IMR-90 (cell line): ENCODE measurements around the gene ADD1. TPM values are rescaled to one million over a fixed set of nuclear protein-coding genes. Genes with fewer than 3 reads are reported as not detected.

Source experiments
- ATAC-seq: fragments of 200-7000 bp; cut with Tn5 transposase; 2 replicates; pipeline ENCODE4 v1.9.1; 2020; ENCODE audit warnings: low read depth, mild to moderate bottlenecking, moderate library complexity
- BruUV-seq: library from RNA; stranded (reverse); fragments of 400-500 nt; replicated peaks from 2 replicates; lab custom pipeline; 2021; lab: Mats Ljungman, UMichigan
- CTCF ChIA-PET: fragments of 300-600 bp; formaldehyde crosslinking; extraction: SDS; loops from one replicate; lab custom pipeline; 2021; ENCODE audit warnings: antibody characterized with exemption; lab: Yijun Ruan, JAX
- POLR2A ChIA-PET: fragments of 300-600 bp; sonication (Branson Sonifier 250); formaldehyde crosslinking; loops from one replicate; lab custom pipeline; 2022; ENCODE audit warnings: antibody characterized with exemption; ENCODE audit not compliant: unreplicated experiment; lab: Charles Lee
- DNase-seq: peaks from one replicate; pipeline ENCODE4 v3.0.0; 2013
- H2AFZ ChIP-seq: replicated peaks from 2 replicates; pipeline ENCODE3; 2013; ENCODE audit warnings: low read length, mild to moderate bottlenecking; ENCODE audit not compliant: poor library complexity
- H2AK5ac ChIP-seq: 2 replicates; pipeline ENCODE4 v1.6.1; 2013; ENCODE audit warnings: low read depth, low read length, inconsistent platforms
- H2AK9ac ChIP-seq: replicated peaks from 2 replicates; pipeline ENCODE3; 2013; ENCODE audit warnings: mild to moderate bottlenecking, low read depth, low read length, moderate library complexity; ENCODE audit not compliant: poor library complexity
- H2BK120ac ChIP-seq: 2 replicates; pipeline ENCODE4 v1.6.1; 2013; ENCODE audit warnings: low read depth, low read length, inconsistent platforms
- H2BK15ac ChIP-seq: 3 replicates; pipeline ENCODE4 v1.6.1; 2013; ENCODE audit warnings: low read depth, low read length, inconsistent platforms
- H2BK20ac ChIP-seq: 2 replicates; pipeline ENCODE4 v1.6.1; 2013; ENCODE audit warnings: low read depth, mild to moderate bottlenecking, inconsistent platforms, low read length, moderate library complexity
- H2BK5ac ChIP-seq: 2 replicates; pipeline ENCODE4 v1.6.1; 2013; ENCODE audit warnings: mild to moderate bottlenecking, low read depth, low read length, inconsistent platforms; ENCODE audit not compliant: poor library complexity, severe bottlenecking
- H3K14ac ChIP-seq: replicated peaks from 2 replicates; pipeline ENCODE4 v1.6.1; 2013; ENCODE audit warnings: low read depth, low read length, inconsistent platforms
- H3K18ac ChIP-seq: 2 replicates; pipeline ENCODE4 v1.6.1; 2013; ENCODE audit warnings: low read depth, low read length, control low read depth
- H3K23ac ChIP-seq: 2 replicates; pipeline ENCODE4 v1.6.1; 2013; ENCODE audit warnings: low read depth, low read length, inconsistent platforms
- H3K27ac ChIP-seq: 2 replicates; pipeline ENCODE4 v1.5.1; 2013; ENCODE audit warnings: mild to moderate bottlenecking, control low read depth, low read length; ENCODE audit not compliant: insufficient read depth
- H3K27me3 ChIP-seq: 2 replicates; pipeline ENCODE4 v1.6.1; 2013; ENCODE audit warnings: low read length; ENCODE audit not compliant: control insufficient read depth, insufficient read depth
- H3K36me3 ChIP-seq: 2 replicates; pipeline ENCODE4 v1.6.1; 2013; ENCODE audit warnings: low read length, mixed read lengths; ENCODE audit not compliant: control insufficient read depth, insufficient read depth
- H3K4ac ChIP-seq: 2 replicates; pipeline ENCODE4 v1.6.1; 2013; ENCODE audit warnings: low read depth, low read length, inconsistent platforms
- H3K4me1 ChIP-seq: 2 replicates; pipeline ENCODE4 v1.6.1; 2013; ENCODE audit warnings: low read length, mixed read lengths; ENCODE audit not compliant: control insufficient read depth, insufficient read depth
- H3K4me2 ChIP-seq: 2 replicates; pipeline ENCODE4 v1.6.1; 2013; ENCODE audit warnings: low read depth, mild to moderate bottlenecking, control low read depth, low read length, moderate library complexity
- H3K4me3 ChIP-seq: 2 replicates; pipeline ENCODE4 v1.5.1; 2013; ENCODE audit warnings: low read depth, mild to moderate bottlenecking, control low read depth, low read length, moderate library complexity; ENCODE audit not compliant: insufficient read depth
- H3K56ac ChIP-seq: 2 replicates; pipeline ENCODE4 v1.6.1; 2013; ENCODE audit warnings: low read length, inconsistent platforms; ENCODE audit not compliant: insufficient read depth; ENCODE audit errors: extremely low read depth
- H3K79me1 ChIP-seq, 2 experiments: 2 replicates each; pipeline ENCODE4 v1.6.1; 2013; ENCODE audit warnings: low read length in 2 of 2, inconsistent platforms in 1 of 2, low read depth in 1 of 2
- H3K9ac ChIP-seq: 2 replicates; pipeline ENCODE4 v1.6.1; 2013; ENCODE audit warnings: low read depth, low read length, control low read depth
- H3K9me1 ChIP-seq: 2 replicates; pipeline ENCODE4 v1.6.1; 2013; ENCODE audit warnings: low read length, inconsistent platforms; ENCODE audit not compliant: insufficient read depth
- H3K9me3 ChIP-seq: 2 replicates; pipeline ENCODE4 v1.6.1; 2013; ENCODE audit warnings: low read length; ENCODE audit not compliant: control insufficient read depth, insufficient read depth
- H4K20me1 ChIP-seq: 2 replicates; pipeline ENCODE4 v1.6.1; 2013; ENCODE audit warnings: low read length, inconsistent platforms; ENCODE audit not compliant: insufficient read depth
- H4K5ac ChIP-seq: 2 replicates; pipeline ENCODE4 v1.6.1; 2013; ENCODE audit warnings: mild to moderate bottlenecking, low read depth, low read length, control low read depth
- H4K8ac ChIP-seq, 2 experiments: 2 replicates each; pipeline ENCODE4 v1.6.1; 2013; ENCODE audit warnings: low read depth in 2 of 2, low read length in 2 of 2, control low read depth in 1 of 2, inconsistent platforms in 1 of 2
- H4K91ac ChIP-seq: 2 replicates; pipeline ENCODE4 v1.6.1; 2013; ENCODE audit warnings: low read depth, low read length, inconsistent platforms; ENCODE audit not compliant: insufficient read depth
- CEBPB ChIP-seq: IDR thresholded peaks from 2 replicates; pipeline ENCODE4 v1.6.1; 2012; ENCODE audit warnings: low read depth, low read length, improper control_type of control experiment
- CHD1 ChIP-seq: IDR thresholded peaks from 2 replicates; pipeline ENCODE4 v1.6.1; 2012; ENCODE audit warnings: low read depth, low read length, improper control_type of control experiment
- CTCF ChIP-seq: conservative IDR thresholded peaks from 2 replicates; pipeline ENCODE4 v1.5.1; 2012; ENCODE audit warnings: mild to moderate bottlenecking, low read depth, low read length, improper control_type of control experiment
- ELK1 ChIP-seq: fragments of 150-350 bp; IDR thresholded peaks from 2 replicates; pipeline ENCODE4 v1.6.1; 2016; ENCODE audit warnings: low read depth, mild to moderate bottlenecking, low read length, moderate library complexity, borderline replicate concordance
- FOS ChIP-seq: fragments of 150-350 bp; IDR thresholded peaks from 2 replicates; pipeline ENCODE4 v1.6.1; 2016; ENCODE audit warnings: low read depth, low read length
- MAZ ChIP-seq: IDR thresholded peaks from 2 replicates; pipeline ENCODE4 v1.6.1; 2012; ENCODE audit warnings: low read depth, mild to moderate bottlenecking, low read length, improper control_type of control experiment, moderate library complexity, borderline replicate concordance
- MXI1 ChIP-seq: IDR thresholded peaks from 2 replicates; pipeline ENCODE4 v1.6.1; 2012; ENCODE audit warnings: low read depth, mild to moderate bottlenecking, low read length, moderate library complexity, borderline replicate concordance
- NFE2L2 ChIP-seq: fragments of 150-350 bp; IDR thresholded peaks from 2 replicates; pipeline ENCODE4 v1.6.1; 2016; ENCODE audit warnings: low read depth, mild to moderate bottlenecking, low read length
- POLR2A ChIP-seq: IDR thresholded peaks from 2 replicates; pipeline ENCODE4 v1.6.1; 2012; ENCODE audit warnings: mild to moderate bottlenecking, low read depth, low read length
- RCOR1 ChIP-seq: IDR thresholded peaks from 2 replicates; pipeline ENCODE4 v1.6.1; 2012; ENCODE audit warnings: mild to moderate bottlenecking, low read length, improper control_type of control experiment; ENCODE audit not compliant: insufficient replicate concordance
- SMC3 ChIP-seq: fragments of 150-350 bp; IDR thresholded peaks from 2 replicates; pipeline ENCODE4 v1.6.1; 2016; ENCODE audit warnings: low read depth, mild to moderate bottlenecking, antibody characterized with exemption, low read length, moderate library complexity
- WGBS, 2 experiments: methylation state at CpG; one replicate each; pipeline versions ENCODE4 v1.1.5 to v1.1.7; 2013; ENCODE audit warnings: missing lambda C conversion rate in 2 of 2; ENCODE audit not compliant: insufficient read length in 1 of 2; ENCODE audit errors: extremely low coverage in 2 of 2; 5-methylcytosine and 5-hydroxymethylcytosine counted together
- dilution Hi-C: fragments of 300-500 bp; cut with HindIII; formaldehyde crosslinking; loops from one replicate; pipeline ENCODE4 v1.14.3; 2018; ENCODE audit warnings: low sequenced_read_pairs; ENCODE audit not compliant: unreplicated experiment
- in situ Hi-C: fragments of 300-500 bp; cut with MboI; formaldehyde crosslinking; loops from 3 replicates; pipeline ENCODE4 v1.14.3; 2019; ENCODE audit warnings: low sequenced_read_pairs, inconsistent platforms, mixed read lengths
- intact Hi-C: fragments of 100-400 bp; cut with micrococcal nuclease; formaldehyde crosslinking; loops from 2 replicates; pipeline ENCODE4 v1.10.0; 2022
- polyA plus RNA-seq, 3 experiments: library from polyadenylated mRNA; depleted of rRNA; stranded (reverse); fragments of >200 nt; gene quantifications; 2 replicates each; pipeline ENCODE4 v1.2.3, GENCODE V29; 2012; ENCODE audit warnings: low replicate concordance in 1 of 3
- total RNA-seq: library from RNA; depleted of rRNA; stranded (reverse); fragments of >200 nt; gene quantifications from 2 replicates; pipeline ENCODE4 v1.2.3, GENCODE V29; 2012

ADD1 gene
- total and polyA plus RNA-seq, 2 of the 4 experiments (the other 2 are of a cell fraction): 122 to 215 TPM

- no peak for TF ChIP-seq NFE2L2
- TF ChIP-seq CHD1: no peak
Measured at GRCh38 chr4:2819244-2820215, 24.1 kb upstream of the ADD1 start (continued).

GRCh38 chr4:2820216-2820982, 23.2 kb upstream of the ADD1 start:
- no peak overlapping the region for H4K91ac ChIP-seq
- no peak overlapping the region for H3K18ac ChIP-seq
- H4K8ac ChIP-seq: no peak overlapping the region
- no peak overlapping the region for H2BK15ac ChIP-seq
- H3K79me1 ChIP-seq: peaks cover 29 to 57% of the 10 kb centered on the region in 2 experiments
- no peak overlapping the region for H3K4ac ChIP-seq
- H3K4me3 ChIP-seq: no peak overlapping the region
- 89% methylated on average over 5 of the region's 13 CpGs; no CpG with 5 or more reads in 1 of the 2 experiments for WGBS, 2 experiments
- DNase-seq (no peak), ATAC-seq (no peak)
- peak overlapping the region; percentile 19 for H2AK9ac ChIP-seq
- H3K9ac ChIP-seq: no peak overlapping the region
- no peak overlapping the region for H4K5ac ChIP-seq
- no peaks in the 10 kb centered on the region for H3K27me3 ChIP-seq
- no peak overlapping the region for H2BK5ac ChIP-seq
- ChIA-PET POLR2A (no interaction called here), CTCF (no interaction called here)
- H3K9me1 ChIP-seq: peaks cover 17% of the 10 kb centered on the region
- dilution Hi-C loops (no loop called here), intact Hi-C loops (no loop called here), in situ Hi-C loops (no loop called here)
- H2AK5ac ChIP-seq: no peak overlapping the region
- H2BK120ac ChIP-seq: no peak overlapping the region
- H2AFZ ChIP-seq: peak overlapping the region; percentile 65
- H3K23ac ChIP-seq: no peak overlapping the region
- H3K4me1 ChIP-seq: peaks cover 11% of the 10 kb centered on the region
- no peak overlapping the region for H2BK20ac ChIP-seq
- no peaks in the 10 kb centered on the region for H3K9me3 ChIP-seq
- BruUV-seq: no TSS peak
- no peak overlapping the region for H3K14ac ChIP-seq
- H3K27ac ChIP-seq: no peak overlapping the region
- no peak overlapping the region for H3K4me2 ChIP-seq
- H4K20me1 ChIP-seq: 0 out of 2 replicates have a peak, but pooled peaks cover 6% of the 10 kb centered on the region
- no peak overlapping the region for H3K56ac ChIP-seq
- H3K36me3 ChIP-seq: peaks cover 44% of the 10 kb centered on the region
- TF ChIP-seq ELK1 (no peak), FOS (no peak), CEBPB (no peak), SMC3 (no peak), RCOR1 (no peak), CHD1 (no peak), MXI1 (no peak), CTCF (no peak), MAZ (no peak), POLR2A (no peak)
